ENCODE data around the gene USP3.

- no peak for TF ChIP-seq EZH2 (IDR thresholded peaks at IDR 0.05; ENCODE audit: borderline replicate concordance, low read depth, low read length, severe bottlenecking)
- no peak for TF ChIP-seq MAX (IDR thresholded peaks at IDR 0.05; ENCODE audit: insufficient read depth, insufficient read length)
These were observed 34.4 kb upstream of the USP3 start for GRCh38 chr15:63469984-63470383.

All from endothelial cell of umbilical vein (primary cell).